GM19193 (cell line): ENCODE results near the gene HTR6.

Experiments
- POLR2A ChIP-seq: IDR thresholded peaks from 4 replicates; pipeline ENCODE4 v1.6.1; 2011; ENCODE audit not compliant: insufficient read depth, insufficient read length; ENCODE audit errors: extremely low read depth

The HTR6 gene

DNA sequence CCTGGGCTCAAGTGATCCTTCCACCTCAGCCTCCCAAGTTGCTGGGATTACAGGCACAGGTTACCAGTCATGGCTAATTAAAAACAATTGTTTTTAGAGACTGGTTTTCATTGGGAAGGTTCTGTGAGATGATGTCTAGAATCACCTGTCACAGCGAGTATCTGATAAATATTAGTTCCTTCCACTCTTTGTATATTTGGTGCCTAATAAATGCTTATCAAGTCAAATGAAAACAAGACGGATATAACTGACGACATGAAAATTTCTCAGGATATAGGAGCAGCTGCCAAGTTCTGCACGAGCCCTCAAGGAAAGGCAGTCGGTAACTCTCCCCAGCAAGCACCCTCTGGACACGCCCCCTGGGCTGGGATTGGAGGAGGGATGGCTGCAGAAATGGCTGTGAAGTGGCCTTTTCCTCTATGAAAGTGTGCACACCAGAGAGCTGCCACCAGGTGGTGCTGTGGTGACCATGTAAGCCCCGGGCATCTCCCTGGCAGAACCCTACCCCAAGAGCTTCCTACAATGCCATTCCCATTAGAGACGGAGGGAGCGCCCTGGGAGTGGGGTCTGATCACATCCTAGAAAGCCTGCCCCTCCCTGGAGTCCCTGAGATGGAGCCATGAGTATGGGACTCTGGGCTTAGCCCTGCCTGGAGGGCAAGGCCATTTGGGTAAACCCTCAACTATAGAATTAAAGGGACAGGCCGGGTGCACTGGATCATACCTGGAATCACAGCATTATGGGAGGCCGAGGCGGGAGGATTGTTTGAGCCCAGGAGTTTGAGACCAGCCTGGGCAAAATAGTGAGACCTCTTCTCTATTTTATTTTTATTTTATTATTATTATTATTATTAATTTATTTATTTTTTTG lies 50.9 kb downstream of the HTR6 start:
- TF ChIP-seq POLR2A: no peak

DNA sequence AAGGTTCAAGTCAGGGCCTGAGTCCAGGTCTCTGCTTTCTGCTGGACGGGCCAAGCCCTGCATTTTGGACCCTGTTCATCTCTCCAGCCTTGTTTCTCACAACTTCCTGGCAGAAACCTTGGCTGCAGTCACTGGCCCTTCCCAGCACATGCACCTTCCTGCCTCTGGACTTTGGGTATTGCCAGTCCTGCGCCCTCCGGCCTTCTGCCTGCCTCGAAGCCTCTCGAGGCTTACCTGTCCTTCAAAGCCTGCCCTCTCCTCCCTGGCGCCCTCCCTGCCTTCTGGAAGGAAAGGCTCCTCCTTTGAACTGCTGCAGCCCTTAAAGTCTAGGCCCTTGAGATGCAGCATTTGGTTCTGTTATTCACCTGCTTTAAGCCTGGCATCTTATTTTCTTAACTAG lies 52.8 kb downstream of the HTR6 start:
- no peak for TF ChIP-seq POLR2A

DNA sequence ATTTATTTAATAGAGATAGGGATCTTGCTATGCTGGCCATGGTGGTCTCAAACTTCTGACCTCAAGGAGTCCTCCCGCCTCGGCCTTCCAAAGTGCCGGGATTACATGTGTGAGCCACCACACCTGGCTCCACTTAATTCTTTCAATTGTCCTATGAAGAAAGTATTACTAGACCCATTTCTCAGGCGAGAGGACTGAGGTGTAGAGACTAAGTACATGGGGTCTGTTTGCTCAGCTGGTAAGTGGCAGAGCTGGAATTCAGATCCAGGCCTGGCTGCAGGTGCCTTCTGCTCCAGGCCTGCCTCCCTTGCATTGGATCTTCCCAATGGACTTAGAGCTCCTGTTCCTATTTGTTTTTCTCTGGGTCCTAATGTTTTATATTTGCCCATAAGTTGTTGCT lies 55.5 kb downstream of the HTR6 start:
- TF ChIP-seq POLR2A: no peak

DNA sequence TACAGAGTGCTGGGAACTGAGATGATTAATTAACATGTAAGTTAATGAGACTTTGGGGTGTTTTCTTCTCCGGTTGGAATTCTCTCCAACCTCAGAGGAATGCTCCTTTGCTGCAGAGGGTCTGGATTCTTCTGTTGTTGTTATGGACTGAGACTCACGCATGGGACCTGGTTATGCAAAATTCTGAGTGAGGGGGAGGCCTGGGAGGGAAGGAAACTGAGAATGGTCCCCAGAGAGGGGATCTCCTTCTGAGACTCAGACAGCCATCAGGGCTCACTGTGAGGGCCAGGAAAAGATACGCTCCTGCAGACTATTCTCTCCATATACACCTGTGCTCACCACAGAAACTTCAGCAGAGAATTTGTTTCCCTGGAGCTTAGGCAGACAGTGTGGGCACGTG lies 56.3 kb downstream of the HTR6 start:
- TF ChIP-seq POLR2A: no peak

DNA sequence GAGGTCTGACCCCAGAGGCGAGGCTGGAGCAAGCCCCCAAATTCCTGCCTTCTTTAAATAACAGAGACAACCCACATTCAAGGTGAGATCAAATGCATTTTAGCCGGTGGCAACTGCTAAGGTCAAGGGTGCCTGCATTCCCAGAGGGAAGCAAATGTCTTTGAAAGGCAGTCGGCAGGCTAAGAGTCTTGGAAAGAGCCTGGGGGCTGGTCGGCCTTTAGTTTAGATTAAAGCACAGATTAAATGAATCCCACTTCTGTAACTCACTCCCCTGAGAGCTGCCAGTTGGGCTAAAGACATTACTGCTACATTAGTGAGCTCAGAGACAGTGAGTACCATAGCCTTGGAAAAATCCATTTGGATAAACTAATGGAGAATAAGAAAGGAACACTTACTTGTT lies 59.2 kb downstream of the HTR6 start:
- TF ChIP-seq POLR2A: no peak

DNA sequence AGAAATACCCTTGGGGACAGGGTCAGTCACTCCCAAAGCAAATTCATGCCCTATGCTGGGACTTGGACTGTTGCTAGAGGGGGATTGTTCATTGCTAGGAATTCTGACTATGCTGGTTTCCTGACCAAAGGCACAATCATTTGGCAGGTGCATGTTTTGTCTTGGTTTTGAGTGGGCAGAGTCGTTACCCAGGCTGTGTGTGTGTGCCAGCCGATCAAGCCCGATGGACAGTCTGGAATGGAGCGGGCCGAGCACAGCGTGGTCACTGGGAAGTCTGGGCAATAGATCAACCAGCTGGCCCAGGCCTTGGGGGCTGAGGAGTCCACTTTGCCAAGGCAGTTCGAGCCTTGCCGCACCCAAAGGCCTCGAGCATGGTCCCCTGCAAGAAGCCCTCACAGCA lies 60.9 kb downstream of the HTR6 start:
- no peak for TF ChIP-seq POLR2A

DNA sequence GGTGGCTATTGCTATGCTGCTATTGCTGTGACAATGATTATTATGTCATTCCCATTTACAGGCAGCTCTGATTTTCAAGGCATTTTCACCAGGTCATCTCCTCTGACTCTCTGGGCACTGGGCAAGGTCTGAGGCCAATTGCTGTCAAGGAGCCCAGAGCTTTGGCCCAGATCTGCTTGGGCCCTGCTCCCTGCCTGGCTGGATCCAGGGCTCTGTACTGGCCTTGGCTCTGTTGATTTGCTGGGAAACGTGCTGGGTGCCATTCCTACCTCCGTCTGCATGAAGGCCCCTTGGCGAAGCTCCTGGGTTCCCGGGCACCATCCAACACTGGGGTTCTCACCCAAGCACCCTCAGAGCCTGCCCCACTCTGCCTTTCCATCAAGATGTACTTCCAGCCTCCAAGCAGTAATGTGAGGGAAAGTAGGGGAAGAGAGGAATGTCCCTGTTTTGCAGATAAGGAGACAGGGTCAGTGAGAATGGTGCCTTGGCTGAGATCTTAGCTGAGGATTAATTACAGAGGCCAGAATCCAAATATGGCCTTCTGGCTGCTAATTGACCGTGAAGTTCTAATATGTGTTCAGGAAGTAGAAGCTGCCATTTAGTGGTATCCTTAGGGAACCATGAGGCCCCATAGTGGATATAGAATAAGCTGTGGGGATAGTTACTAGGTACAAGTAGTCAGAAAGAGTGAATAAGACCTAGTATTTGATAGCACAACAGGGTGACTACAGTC lies 63.9 kb downstream of the HTR6 start:
- TF ChIP-seq POLR2A: no peak

DNA sequence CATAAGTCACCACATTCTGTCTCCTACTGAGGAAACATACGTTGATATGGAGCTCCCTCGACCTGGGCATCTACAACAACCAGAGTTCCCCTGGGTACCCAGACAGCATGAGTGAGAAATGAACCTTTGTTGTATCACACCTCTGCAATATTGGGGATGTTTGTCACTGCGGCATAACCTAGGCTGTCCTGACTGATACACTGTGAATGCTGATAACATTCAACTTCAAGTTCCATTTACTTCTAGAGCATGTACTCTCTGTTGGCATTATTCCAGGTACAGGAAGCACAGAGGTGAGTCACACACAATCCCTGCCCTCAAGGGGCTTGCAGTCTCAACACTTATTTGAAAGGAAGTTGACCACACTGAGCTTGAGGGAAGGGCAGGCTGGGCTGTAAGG lies 65.6 kb downstream of the HTR6 start:
- TF ChIP-seq POLR2A: no peak
